Type B pancreatic cell (in vitro differentiated cells): ENCODE data around the gene FAXDC2. TPM values are rescaled to one million over a fixed set of nuclear protein-coding genes. Genes with fewer than 3 reads are reported as not detected.
A peak's percentile ranks its signal among the peaks of the same experiment; 100 is the strongest.

Experiments
- DNase-seq: peaks from one replicate; pipeline ENCODE4 v3.0.0; 2021; ENCODE audit warnings: mixed read lengths; ENCODE audit not compliant: unreplicated experiment; ENCODE audit errors: extremely low spot score
- H3K27ac Mint-ChIP-seq: 2 replicates; pipeline ENCODE4 v1.8.0; 2021; ENCODE audit warnings: mild to moderate bottlenecking, mixed read lengths
- H3K27me3 Mint-ChIP-seq: 2 replicates; pipeline ENCODE4 v1.8.0; 2021; ENCODE audit warnings: mixed read lengths
- H3K36me3 Mint-ChIP-seq: 2 replicates; pipeline ENCODE4 v1.8.0; 2021; ENCODE audit warnings: mixed read lengths
- H3K4me1 Mint-ChIP-seq: one replicate; pipeline ENCODE4 v1.8.0; 2021; ENCODE audit warnings: mixed read lengths; ENCODE audit not compliant: unreplicated experiment
- H3K4me3 Mint-ChIP-seq: 2 replicates; pipeline ENCODE4 v1.8.0; 2021; ENCODE audit warnings: mild to moderate bottlenecking, mixed read lengths
- H3K9me3 Mint-ChIP-seq: 2 replicates; pipeline ENCODE4 v1.8.0; 2021; ENCODE audit warnings: mixed read lengths
- CTCF ChIP-seq: fragments of 200-600 bp; sonication (generic); conservative IDR thresholded peaks from 2 replicates; pipeline ENCODE4 v1.5.0; 2021; ENCODE audit warnings: antibody characterized with exemption, mild to moderate bottlenecking
- total RNA-seq: library from RNA; stranded (reverse); gene quantifications from 2 replicates; pipeline ENCODE4 v1.2.1, GENCODE V29; 2021; ENCODE audit warnings: low replicate concordance

FAXDC2 gene
- total RNA-seq, 1 donor from 2014 or later, result 24.9 TPM

GRCh38 chr5:154860765-154861164 is 10.4 kb upstream of the FAXDC2 start:
- no peak for TF ChIP-seq CTCF
- H3K36me3 Mint-ChIP-seq, result peaks cover 24% of the 10 kb centered on the region
- H3K4me1 Mint-ChIP-seq, result peaks cover 27% of the 10 kb centered on the region
- H3K27me3 Mint-ChIP-seq, result no peaks in the 10 kb centered on the region
- DNase-seq, result no peak
- H3K27ac Mint-ChIP-seq, result no peak overlapping the region
- peak overlapping the region; percentile 96 for H3K4me3 Mint-ChIP-seq
- H3K9me3 Mint-ChIP-seq, result no peaks in the 10 kb centered on the region

- TF ChIP-seq CTCF, result no peak
- DNase-seq, result no peak
- H3K27ac Mint-ChIP-seq, result peak overlapping the region; percentile 99
These were observed 9.7 kb upstream of the FAXDC2 start for GRCh38 chr5:154860123-154860522.

GRCh38 chr5:154858972-154859871 is 8.8 kb upstream of the FAXDC2 start:
- peaks cover 27% of the 10 kb centered on the region for H3K4me1 Mint-ChIP-seq
- peaks cover 12% of the 10 kb centered on the region for H3K36me3 Mint-ChIP-seq
- no peak for TF ChIP-seq CTCF
- H3K27me3 Mint-ChIP-seq, result no peaks in the 10 kb centered on the region
- no peak for DNase-seq
- no peaks in the 10 kb centered on the region for H3K9me3 Mint-ChIP-seq
- H3K4me3 Mint-ChIP-seq, result peak overlapping the region; percentile 96
- H3K27ac Mint-ChIP-seq, result peak overlapping the region; percentile 99

More at GRCh38 chr5:154860123-154860522, 9.7 kb upstream of the FAXDC2 start:
- Mint-ChIP-seq H3K4me1 (peaks cover 27% of the 10 kb centered on the region), H3K9me3 (no peaks in the 10 kb centered on the region), H3K4me3 (peak overlapping the region; percentile 96), H3K36me3 (peaks cover 17% of the 10 kb centered on the region), H3K27me3 (no peaks in the 10 kb centered on the region)

GRCh38 chr5:154858297-154858971 is 8.0 kb upstream of the FAXDC2 start, which contains the start of gene CNOT8:
TSS of gene CNOT8 (plus strand) at chr5:154858627. CDS start at chr5:154863279, 4,652 bp downstream.
- H3K4me3 Mint-ChIP-seq, result peak within 1 kb of the TSS; percentile 96
- H3K27ac Mint-ChIP-seq, result peak within 1 kb of the TSS; percentile 99
- no peaks in the 10 kb centered on the region for H3K9me3 Mint-ChIP-seq
- H3K4me1 Mint-ChIP-seq, result peaks cover 27% of the 10 kb centered on the region
- no peak for TF ChIP-seq CTCF
- peak; percentile 99 for DNase-seq
- peaks cover 11% of the 10 kb centered on the region for H3K36me3 Mint-ChIP-seq
- H3K27me3 Mint-ChIP-seq, result no peaks in the 10 kb centered on the region

- Mint-ChIP-seq H3K27me3 (no peaks in the 10 kb centered on the region), H3K9me3 (no peaks in the 10 kb centered on the region), H3K4me1 (peaks cover 25% of the 10 kb centered on the region), H3K27ac (peak overlapping the region; percentile 99), H3K4me3 (peak overlapping the region; percentile 96), H3K36me3 (peaks cover 4% of the 10 kb centered on the region)
- peak; percentile 91 for DNase-seq
- TF ChIP-seq CTCF, result no peak
These were observed 7.3 kb upstream of the FAXDC2 start for GRCh38 chr5:154857530-154858296.
